VCaP (cell line): ENCODE data around the gene ATP11A.

Experiments
- H3K27ac ChIP-seq: fragments of 450-650 bp; 2 replicates; pipeline ENCODE4 v1.5.1; 2017
- TF ChIP-seq, protein P1 (sequence below): fragments of 450-650 bp; conservative IDR thresholded peaks from 2 replicates; pipeline ENCODE4 v1.5.1; 2017; ENCODE audit warnings: mild to moderate bottlenecking, moderate library complexity

ATP11A gene

DNA sequence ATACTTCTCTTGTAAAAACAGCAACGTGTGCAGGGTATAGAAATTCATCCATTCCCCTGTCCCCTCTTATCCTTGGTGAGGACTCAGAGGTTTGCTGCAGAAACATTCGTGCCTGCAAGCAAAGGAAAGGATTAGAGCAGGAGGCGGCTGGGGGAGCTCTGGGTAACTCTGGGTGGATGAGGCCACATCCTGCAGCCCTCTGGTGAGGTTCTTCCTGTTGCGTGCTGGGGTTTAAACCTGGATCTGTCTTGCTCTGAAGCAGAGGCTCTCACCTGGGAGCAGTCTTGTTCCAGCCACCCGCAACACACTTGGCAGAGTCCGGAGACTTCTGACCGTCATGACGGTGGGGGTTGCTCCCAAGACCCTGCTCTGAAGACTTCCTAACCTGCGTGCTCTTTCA is 69.2 kb downstream of the ATP11A start:
- TF ChIP-seq, protein P1, sequence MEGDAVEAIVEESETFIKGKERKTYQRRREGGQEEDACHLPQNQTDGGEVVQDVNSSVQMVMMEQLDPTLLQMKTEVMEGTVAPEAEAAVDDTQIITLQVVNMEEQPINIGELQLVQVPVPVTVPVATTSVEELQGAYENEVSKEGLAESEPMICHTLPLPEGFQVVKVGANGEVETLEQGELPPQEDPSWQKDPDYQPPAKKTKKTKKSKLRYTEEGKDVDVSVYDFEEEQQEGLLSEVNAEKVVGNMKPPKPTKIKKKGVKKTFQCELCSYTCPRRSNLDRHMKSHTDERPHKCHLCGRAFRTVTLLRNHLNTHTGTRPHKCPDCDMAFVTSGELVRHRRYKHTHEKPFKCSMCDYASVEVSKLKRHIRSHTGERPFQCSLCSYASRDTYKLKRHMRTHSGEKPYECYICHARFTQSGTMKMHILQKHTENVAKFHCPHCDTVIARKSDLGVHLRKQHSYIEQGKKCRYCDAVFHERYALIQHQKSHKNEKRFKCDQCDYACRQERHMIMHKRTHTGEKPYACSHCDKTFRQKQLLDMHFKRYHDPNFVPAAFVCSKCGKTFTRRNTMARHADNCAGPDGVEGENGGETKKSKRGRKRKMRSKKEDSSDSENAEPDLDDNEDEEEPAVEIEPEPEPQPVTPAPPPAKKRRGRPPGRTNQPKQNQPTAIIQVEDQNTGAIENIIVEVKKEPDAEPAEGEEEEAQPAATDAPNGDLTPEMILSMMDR = no peak
- no peak overlapping the region for H3K27ac ChIP-seq

DNA sequence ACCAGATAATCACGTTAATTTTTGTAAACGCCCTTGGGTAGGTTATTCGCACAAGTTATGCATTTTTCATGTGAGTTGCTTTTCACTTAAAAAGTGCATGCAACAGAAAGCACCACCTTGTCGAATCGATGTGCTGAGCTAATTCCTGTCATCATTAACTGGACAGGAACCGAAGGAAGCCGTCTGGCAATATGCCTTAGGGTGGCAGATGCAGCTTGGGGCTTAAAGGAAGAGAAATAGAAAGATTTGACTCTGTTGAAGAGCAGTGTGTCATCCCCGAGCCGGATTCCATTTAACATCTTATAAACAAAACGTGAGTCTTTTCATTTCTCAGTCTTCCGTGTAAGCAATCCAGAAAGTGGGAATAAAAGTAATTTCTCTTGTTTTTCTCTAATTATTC is 70.0 kb downstream of the ATP11A start:
- TF ChIP-seq, protein P1 = no peak
- H3K27ac ChIP-seq = no peak overlapping the region

DNA sequence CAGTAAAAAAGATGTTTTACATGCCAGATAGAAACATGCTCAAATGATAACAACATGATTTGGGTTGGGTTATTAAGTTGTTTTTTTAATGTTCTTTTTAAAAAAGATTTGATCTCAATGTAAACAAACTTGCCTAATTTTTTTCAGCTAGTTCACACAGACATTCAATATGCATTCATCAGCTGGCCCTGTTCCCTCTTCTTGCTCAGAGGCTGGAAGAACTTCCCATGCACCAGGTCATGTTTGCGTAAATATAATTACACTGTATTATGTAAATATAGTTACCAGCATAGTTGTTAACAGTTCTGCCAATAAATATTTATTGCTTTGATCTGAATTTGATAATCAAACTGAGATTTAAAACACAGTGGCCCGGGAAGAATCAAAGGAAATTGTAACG is 70.6 kb downstream of the ATP11A start:
- TF ChIP-seq, protein P1 = no peak
- H3K27ac ChIP-seq = no peak overlapping the region

DNA sequence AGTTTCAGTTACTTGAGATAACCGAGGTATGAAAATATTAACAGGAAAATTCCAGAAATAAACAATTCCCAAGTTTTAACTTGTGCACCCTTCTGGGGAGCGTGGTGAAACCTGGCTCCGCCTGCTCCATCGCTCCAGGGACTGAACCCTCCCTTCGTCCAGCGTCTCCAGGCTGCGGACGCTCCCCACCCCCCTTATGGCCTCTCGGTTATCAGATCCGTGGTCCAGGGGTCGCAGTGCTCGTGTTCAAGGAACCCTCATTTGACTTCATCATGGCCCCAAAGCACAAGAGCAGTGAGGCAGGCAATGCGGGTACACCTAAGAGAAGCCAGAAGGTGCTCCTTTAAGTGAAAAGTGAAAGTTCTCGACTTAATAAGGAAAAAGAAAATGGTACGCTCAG is 71.1 kb downstream of the ATP11A start:
- TF ChIP-seq, protein P1 = no peak
- H3K27ac ChIP-seq = no peak overlapping the region

DNA sequence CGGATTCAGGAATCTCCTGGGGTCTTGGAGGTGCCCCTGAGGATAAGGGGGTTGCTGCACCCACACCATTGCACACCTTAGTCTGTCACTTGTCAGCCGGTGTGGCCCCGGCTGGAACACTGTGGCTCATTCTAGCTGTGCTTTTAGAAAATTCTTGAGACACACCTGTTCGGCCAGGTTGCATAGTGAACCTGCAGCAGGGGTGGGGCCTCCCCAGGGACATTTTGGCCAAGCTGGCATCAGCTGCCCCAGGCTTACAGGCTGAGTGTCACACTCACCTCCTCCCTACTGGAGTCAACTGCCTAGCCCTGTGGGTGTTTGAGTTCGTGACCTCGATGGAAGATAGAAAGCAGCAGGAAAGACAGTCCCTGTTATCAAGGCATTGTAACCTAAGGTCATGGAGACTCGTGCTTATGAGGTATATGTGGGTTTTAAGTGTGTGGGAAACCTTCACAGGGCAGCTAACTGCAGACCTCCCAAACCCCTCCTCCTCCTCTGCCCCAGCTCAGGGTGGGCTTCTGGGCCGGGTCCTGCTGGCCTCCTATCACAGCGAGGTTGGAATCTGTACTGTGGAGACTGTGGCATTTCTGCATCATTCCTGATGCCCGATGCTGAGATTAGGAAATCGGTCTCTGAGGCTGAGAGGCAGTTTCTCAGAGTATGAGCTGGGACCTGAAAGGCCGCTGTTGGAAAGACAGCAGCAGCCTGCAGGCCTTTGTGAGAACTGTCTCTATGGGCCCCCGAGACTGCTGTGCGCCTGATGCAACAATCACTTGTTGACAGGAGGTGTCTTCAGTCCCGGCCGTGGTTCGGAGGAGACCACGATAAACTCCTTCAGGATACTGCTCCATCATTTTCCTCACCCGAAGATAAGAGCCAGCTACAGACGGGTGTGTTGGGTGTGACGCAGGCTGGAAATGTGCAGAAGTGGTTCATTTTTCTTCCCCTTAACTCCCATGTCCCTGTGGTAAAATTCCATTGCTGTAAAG is 72.2 kb downstream of the ATP11A start:
- TF ChIP-seq, protein P1 = no peak

DNA sequence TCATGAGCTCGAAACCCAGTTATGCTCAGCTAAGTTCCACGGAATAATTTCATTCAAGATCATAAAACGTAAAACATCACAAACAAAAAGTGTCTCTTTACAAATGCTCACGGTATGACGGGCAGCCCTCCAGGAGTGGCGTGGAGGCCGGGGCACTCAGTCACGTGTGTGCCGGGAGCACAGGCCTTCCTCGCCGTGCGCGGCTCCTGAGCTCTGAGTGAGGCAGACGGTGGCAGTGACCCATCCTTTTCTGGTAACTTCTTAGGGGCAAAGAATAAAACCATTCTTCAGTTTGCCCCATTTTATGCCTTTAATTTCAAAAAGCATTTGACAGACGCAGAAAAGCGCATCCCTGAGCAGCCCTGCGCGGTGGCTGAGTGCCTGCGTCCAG is 72.8 kb downstream of the ATP11A start:
- TF ChIP-seq, protein P1 = no peak
- no peak overlapping the region for H3K27ac ChIP-seq

More for the DNA sequence above, 72.2 kb downstream of the ATP11A start:
- H3K27ac ChIP-seq = no peak overlapping the region

DNA sequence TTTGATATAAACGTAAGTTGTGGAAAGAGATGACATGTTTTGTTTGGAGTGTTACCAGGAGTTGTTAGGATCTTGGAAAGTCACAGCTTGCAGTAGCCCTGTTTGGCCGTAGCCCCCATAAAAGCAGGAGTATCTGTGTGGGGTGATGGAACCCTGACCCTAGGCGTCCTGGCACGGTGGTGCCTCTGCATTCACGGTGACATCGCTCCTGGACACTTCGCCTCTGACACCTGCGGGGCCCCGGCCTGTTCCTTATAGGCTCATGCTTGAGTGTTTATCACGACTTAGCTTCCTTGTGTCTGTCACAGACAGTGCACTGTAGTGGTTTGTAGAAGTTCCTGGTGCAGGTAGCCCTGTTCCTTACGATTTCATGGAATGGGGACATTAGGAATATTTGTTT is 74.2 kb downstream of the ATP11A start:
- TF ChIP-seq, protein P1 = no peak
- H3K27ac ChIP-seq = no peak overlapping the region
